Gastrocnemius medialis (tissue), 4 donors: ENCODE measurements around the gene CCDC192. TPM values are rescaled to one million over a fixed set of nuclear protein-coding genes. Genes with fewer than 3 reads are reported as not detected.

Source experiments
- ATAC-seq, 2 donors: fragments of 150-250 bp; one replicate each; pipeline ENCODE4 v1.9.1; 2016
- DNase-seq, 2 donors: peaks; one replicate each; pipeline ENCODE4 v3.0.0-alpha.2; 2019
- H3K27ac ChIP-seq, 4 donors: fragments of 200-600 bp; sonication (generic); 1 replicate in 1 of 4; 2 replicates in 3 of 4; pipeline ENCODE4 v1.5.1; 2016 to 2018; ENCODE audit warnings: mild to moderate bottlenecking in 2 of 4, moderate library complexity in 1 of 4
- H3K27me3 ChIP-seq, 3 donors: fragments of 200-600 bp; sonication (generic) in 2 of 3; 1 replicate in 1 of 3; 2 replicates in 2 of 3; pipeline versions ENCODE4 v1.5.1 to v1.6.0; 2016 to 2019; ENCODE audit warnings: mild to moderate bottlenecking in 1 of 3, moderate library complexity in 1 of 3
- H3K36me3 ChIP-seq, 2 donors: fragments of 200-600 bp; sonication (generic) in 1 of 2; one replicate each; pipeline ENCODE4 v1.5.1; 2017 to 2018
- H3K4me1 ChIP-seq, 2 donors: fragments of 200-600 bp; sonication (generic) in 1 of 2; one replicate each; pipeline ENCODE4 v1.5.1; 2016 to 2017; ENCODE audit warnings: mild to moderate bottlenecking in 2 of 2
- H3K4me3 ChIP-seq, 4 donors: fragments of 200-600 bp; sonication (generic) in 3 of 4; 1 replicate in 1 of 4; 2 replicates in 3 of 4; pipeline ENCODE4 v1.5.1; 2016 to 2019; ENCODE audit warnings: mild to moderate bottlenecking in 2 of 4
- H3K9me3 ChIP-seq, 3 donors: fragments of 200-600 bp; sonication (generic) in 2 of 3; 1 replicate in 1 of 3; 2 replicates in 2 of 3; pipeline ENCODE4 v1.5.1; 2016 to 2019
- POLR2A ChIP-seq, 2 donors: fragments of 450-650 bp; IDR thresholded peaks; one replicate each; pipeline ENCODE4 v1.6.1; 2017; ENCODE audit warnings: antibody characterized with exemption in 2 of 2, mild to moderate bottlenecking in 2 of 2, moderate library complexity in 2 of 2
- in situ Hi-C, 4 donors: fragments of 200-750 bp; cut with MboI; loops; one replicate each; pipeline versions ENCODE4 v1.15.0 to v1.8.0; 2017; ENCODE audit warnings: low sequenced_read_pairs in 4 of 4
- intact Hi-C: fragments of 100-400 bp; cut with DNase I; formaldehyde crosslinking; loops from one replicate; pipeline ENCODE4 v1.15.1; 2023; ENCODE audit warnings: low total_unique reads
- total RNA-seq, 4 donors: library from RNA; depleted of rRNA; stranded (reverse); fragments of >200 nt; gene quantifications; one replicate each; pipeline versions ENCODE4 v1.1.0 to v1.2.3, GENCODE V29; 2016
- TF ChIP-seq, protein P1 (sequence below), 5 experiments: fragments of 450-650 bp in 3 of 5; fragments of 200-600 bp in 2 of 5; sonication (generic) in 2 of 5; IDR thresholded peaks in 4 of 5; conservative IDR thresholded peaks in 1 of 5; 1 replicate in 4 of 5; 2 replicates in 1 of 5; pipeline ENCODE4 v1.5.1; 2016 to 2019; ENCODE audit warnings: antibody characterized with exemption in 5 of 5, mild to moderate bottlenecking in 3 of 5, moderate library complexity in 3 of 5

Gene CCDC192
- total RNA-seq, 4 donors from 2014 or later, result not detected

DNA sequence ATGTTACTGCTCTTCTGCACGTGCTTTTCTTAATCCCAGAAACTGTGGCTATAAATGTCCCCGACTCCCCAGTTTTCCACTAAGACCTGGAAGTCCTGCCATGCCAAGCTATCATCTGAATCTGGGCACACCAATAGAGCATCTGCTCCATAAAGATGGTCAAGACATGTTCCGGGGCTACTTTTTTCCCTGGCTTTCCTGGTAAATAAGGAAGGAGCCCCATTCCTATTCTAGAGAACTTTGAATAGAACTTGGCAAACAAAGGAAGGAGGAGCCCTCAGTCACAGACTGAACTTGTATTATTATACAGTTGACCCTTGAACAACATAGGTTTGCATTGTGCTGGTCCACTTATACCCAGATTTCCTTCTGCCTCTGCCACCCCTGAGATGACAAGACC lies 182.9 kb downstream of the CCDC192 start:
- no peak for ATAC-seq
- in situ Hi-C loops (loop anchor here in 1 of 4 donors (25.0 kb wide), 1 partner anchor 324 kb away; no protein-coding TSS in a partner anchor), intact Hi-C loops (no loop called here)
- Histone ChIP-seq H3K4me3 (no peak overlapping the region), H3K4me1 (peaks cover 9 to 22% of the 10 kb centered on the region in 2 donors), H3K36me3 (no peaks in the 10 kb centered on the region), H3K9me3 (no peaks in the 10 kb centered on the region), H3K27ac (peak overlapping the region in 1 of 4 donors; percentile 1), H3K27me3 (no peaks in the 10 kb centered on the region)
- TF ChIP-seq POLR2A (IDR thresholded peaks at IDR 0.05), result no peak
- no peak for DNase-seq

GRCh38 chr5:127887282-127887681 lies 184.1 kb downstream of the CCDC192 start:
- H3K27me3 ChIP-seq, result no peaks in the 10 kb centered on the region

GRCh38 chr5:127891942-127892341 lies 188.8 kb downstream of the CCDC192 start:
- DNase-seq, result no peak
- no peak for ATAC-seq
- H3K36me3 ChIP-seq, result no peaks in the 10 kb centered on the region
- no peaks in the 10 kb centered on the region for H3K27me3 ChIP-seq
- H3K9me3 ChIP-seq, result no peaks in the 10 kb centered on the region
- no peak overlapping the region for H3K27ac ChIP-seq
- in situ Hi-C loops (loop anchor here in 1 of 4 donors (25.0 kb wide), 1 partner anchor 330 kb away; no protein-coding TSS in a partner anchor), intact Hi-C loops (no loop called here)
- TF ChIP-seq, protein P1, sequence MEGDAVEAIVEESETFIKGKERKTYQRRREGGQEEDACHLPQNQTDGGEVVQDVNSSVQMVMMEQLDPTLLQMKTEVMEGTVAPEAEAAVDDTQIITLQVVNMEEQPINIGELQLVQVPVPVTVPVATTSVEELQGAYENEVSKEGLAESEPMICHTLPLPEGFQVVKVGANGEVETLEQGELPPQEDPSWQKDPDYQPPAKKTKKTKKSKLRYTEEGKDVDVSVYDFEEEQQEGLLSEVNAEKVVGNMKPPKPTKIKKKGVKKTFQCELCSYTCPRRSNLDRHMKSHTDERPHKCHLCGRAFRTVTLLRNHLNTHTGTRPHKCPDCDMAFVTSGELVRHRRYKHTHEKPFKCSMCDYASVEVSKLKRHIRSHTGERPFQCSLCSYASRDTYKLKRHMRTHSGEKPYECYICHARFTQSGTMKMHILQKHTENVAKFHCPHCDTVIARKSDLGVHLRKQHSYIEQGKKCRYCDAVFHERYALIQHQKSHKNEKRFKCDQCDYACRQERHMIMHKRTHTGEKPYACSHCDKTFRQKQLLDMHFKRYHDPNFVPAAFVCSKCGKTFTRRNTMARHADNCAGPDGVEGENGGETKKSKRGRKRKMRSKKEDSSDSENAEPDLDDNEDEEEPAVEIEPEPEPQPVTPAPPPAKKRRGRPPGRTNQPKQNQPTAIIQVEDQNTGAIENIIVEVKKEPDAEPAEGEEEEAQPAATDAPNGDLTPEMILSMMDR (IDR thresholded peaks at IDR 0.05 in 4 of 5, conservative IDR thresholded peaks at IDR 0.05 in 1 of 5), result no peak
- TF ChIP-seq POLR2A (IDR thresholded peaks at IDR 0.05), result no peak
- no peak overlapping the region for H3K4me3 ChIP-seq
- peaks cover 0 to 17% of the 10 kb centered on the region in 2 donors for H3K4me1 ChIP-seq

More at GRCh38 chr5:127887282-127887681, 184.1 kb downstream of the CCDC192 start:
- intact Hi-C loops (no loop called here), in situ Hi-C loops (loop anchor here in 1 of 4 donors (25.0 kb wide), 1 partner anchor 325 kb away; no protein-coding TSS in a partner anchor)
- ATAC-seq (no peak), DNase-seq (no peak)
- Histone ChIP-seq H3K27ac (no peak overlapping the region), H3K4me1 (peaks cover 9 to 29% of the 10 kb centered on the region in 2 donors), H3K4me3 (no peak overlapping the region), H3K36me3 (no peaks in the 10 kb centered on the region), H3K9me3 (no peaks in the 10 kb centered on the region)
- TF ChIP-seq, protein P1 (IDR thresholded peaks at IDR 0.05 in 4 of 5, conservative IDR thresholded peaks at IDR 0.05 in 1 of 5), result no peak
- no peak for TF ChIP-seq POLR2A (IDR thresholded peaks at IDR 0.05)

GRCh38 chr5:127892467-127893207 lies 189.4 kb downstream of the CCDC192 start:
- TF ChIP-seq, protein P1 (IDR thresholded peaks at IDR 0.05 in 4 of 5, conservative IDR thresholded peaks at IDR 0.05 in 1 of 5), result no peak
- TF ChIP-seq POLR2A (IDR thresholded peaks at IDR 0.05), result no peak
- no peak overlapping the region for H3K27ac ChIP-seq
- intact Hi-C loops, result no loop called here
- no peak for ATAC-seq
- peaks cover 0 to 17% of the 10 kb centered on the region in 2 donors for H3K4me1 ChIP-seq
- in situ Hi-C loops, result loop anchor here in 1 of 4 donors (25.0 kb wide), 1 partner anchor 330 kb away; no protein-coding TSS in a partner anchor
- DNase-seq, result no peak
- no peak overlapping the region for H3K4me3 ChIP-seq
- H3K27me3 ChIP-seq, result no peaks in the 10 kb centered on the region
- no peaks in the 10 kb centered on the region for H3K9me3 ChIP-seq
- H3K36me3 ChIP-seq, result no peaks in the 10 kb centered on the region

- Histone ChIP-seq H3K36me3 (no peaks in the 10 kb centered on the region), H3K4me1 (peaks cover 0 to 17% of the 10 kb centered on the region in 2 donors), H3K27ac (no peak overlapping the region), H3K27me3 (no peaks in the 10 kb centered on the region), H3K9me3 (no peaks in the 10 kb centered on the region), H3K4me3 (no peak overlapping the region)
- TF ChIP-seq, protein P1 (IDR thresholded peaks at IDR 0.05 in 4 of 5, conservative IDR thresholded peaks at IDR 0.05 in 1 of 5), result no peak
- TF ChIP-seq POLR2A (IDR thresholded peaks at IDR 0.05), result no peak
- no peak for DNase-seq
- intact Hi-C loops, result no loop called here
- ATAC-seq, result no peak
- in situ Hi-C loops, result loop anchor here in 1 of 4 donors (25.0 kb wide), 1 partner anchor 331 kb away; no protein-coding TSS in a partner anchor
Measured at GRCh38 chr5:127893232-127893631, 190.0 kb downstream of the CCDC192 start.
